Panc1 (cell line): ENCODE measurements around the gene MTFR2. TPM values are rescaled to one million over a fixed set of nuclear protein-coding genes. Genes with fewer than 3 reads are reported as not detected.

ENCODE experiments used
- ATAC-seq: fragments of 200-7000 bp; cut with Tn5 transposase; 2 replicates; pipeline ENCODE4 v1.9.1; 2020; ENCODE audit warnings: mild to moderate bottlenecking, moderate library complexity
- BruUV-seq: library from RNA; stranded (reverse); fragments of 400-500 nt; replicated peaks from 2 replicates; lab custom pipeline; 2021; lab: Mats Ljungman, UMichigan
- CTCF ChIA-PET: fragments of 300-600 bp; sonication (Branson Sonifier 250); formaldehyde crosslinking; loops from one replicate; lab custom pipeline; 2022; ENCODE audit warnings: antibody characterized with exemption; lab: Charles Lee
- POLR2A ChIA-PET: fragments of 300-600 bp; sonication (Branson Sonifier 250); formaldehyde crosslinking; loops from one replicate; lab custom pipeline; 2022; ENCODE audit warnings: antibody characterized with exemption; lab: Charles Lee
- DNase-seq: peaks from one replicate; pipeline ENCODE4 v3.0.0-alpha.2; 2010; ENCODE audit warnings: low read depth, low spot score
- H3K27ac ChIP-seq: 2 replicates; pipeline ENCODE4 v1.5.1; 2011; ENCODE audit warnings: mild to moderate bottlenecking, low read length, inconsistent platforms
- H3K27me3 ChIP-seq: fragments of 200-500 bp; sonication (Bioruptor generic); 2 replicates; pipeline ENCODE4 v1.6.0; 2014; ENCODE audit warnings: low read length, inconsistent platforms; ENCODE audit not compliant: control insufficient read depth, insufficient read depth
- H3K36me3 ChIP-seq: fragments of 200-500 bp; sonication (Bioruptor generic); 2 replicates; pipeline ENCODE4 v1.5.1; 2014; ENCODE audit warnings: inconsistent platforms, mild to moderate bottlenecking, low read length, moderate library complexity; ENCODE audit not compliant: control insufficient read depth, insufficient read depth
- H3K4me1 ChIP-seq: 2 replicates; pipeline ENCODE4 v1.5.1; 2011; ENCODE audit warnings: inconsistent platforms, mild to moderate bottlenecking, low read length, moderate library complexity; ENCODE audit not compliant: control insufficient read depth, insufficient read depth
- H3K4me3 ChIP-seq, 2 experiments: 2 replicates each; pipeline ENCODE4 v1.5.1; 2011 to 2012; ENCODE audit warnings: low read depth in 2 of 2, low read length in 2 of 2, mild to moderate bottlenecking in 2 of 2, inconsistent platforms in 1 of 2, moderate library complexity in 1 of 2
- H3K9me3 ChIP-seq: fragments of 200-500 bp; sonication (Bioruptor generic); 2 replicates; pipeline ENCODE4 v1.5.1; 2014; ENCODE audit warnings: low read depth, mild to moderate bottlenecking, inconsistent platforms, low read length, moderate library complexity; ENCODE audit not compliant: control insufficient read depth, insufficient read depth
- CTCF ChIP-seq: fragments of 450-650 bp; IDR thresholded peaks from 2 replicates; pipeline ENCODE4 v1.5.1; 2017; ENCODE audit warnings: mild to moderate bottlenecking
- POLR2AphosphoS5 ChIP-seq: IDR thresholded peaks from 2 replicates; pipeline ENCODE4 v1.6.1; 2012; ENCODE audit warnings: mild to moderate bottlenecking, low read depth, low read length, moderate library complexity
- REST ChIP-seq, 2 experiments: IDR thresholded peaks; 2 replicates each; pipeline ENCODE4 v1.6.1; 2011 to 2012; ENCODE audit warnings: low read depth in 2 of 2, control low read depth in 1 of 2, low read length in 1 of 2, mild to moderate bottlenecking in 1 of 2, moderate library complexity in 1 of 2; ENCODE audit not compliant: insufficient read depth in 1 of 2
- SIN3A ChIP-seq: IDR thresholded peaks from 2 replicates; pipeline ENCODE4 v1.6.1; 2012; ENCODE audit warnings: low read depth, mild to moderate bottlenecking, low read length, moderate library complexity, borderline replicate concordance; ENCODE audit not compliant: insufficient read depth
- TCF7L2 ChIP-seq: IDR thresholded peaks from 2 replicates; pipeline ENCODE4 v1.6.1; 2011; ENCODE audit warnings: mild to moderate bottlenecking, low read depth, low read length, inconsistent platforms
- in situ Hi-C: cut with HindIII; loops from 2 replicates; pipeline ENCODE4 v1.10.0; 2016; ENCODE audit warnings: low sequenced_read_pairs, low pct_unique_long_range_greater_than_20kb
- intact Hi-C: fragments of 100-400 bp; cut with micrococcal nuclease; formaldehyde crosslinking; loops from one replicate; pipeline ENCODE4 v1.10.0; 2022; ENCODE audit not compliant: unreplicated experiment
- total RNA-seq: library from RNA; stranded (reverse); gene quantifications from one replicate; pipeline ENCODE4 v1.2.1, GENCODE V29; 2021; ENCODE audit not compliant: unreplicated experiment

MTFR2 gene
- total RNA-seq, 1 experiment from 2014 or later: 12.8 TPM

- H3K4me3 ChIP-seq: no peak overlapping the region
- intact Hi-C loops: no loop called here
- H3K27me3 ChIP-seq: no peaks in the 10 kb centered on the region
- CTCF ChIA-PET: no interaction called here
- POLR2A ChIA-PET: no interaction called here
- ATAC-seq (no peak), DNase-seq (no peak)
- TF ChIP-seq REST (IDR thresholded peaks at IDR 0.05; ENCODE audit: insufficient read depth in 1 of 2, low read depth in 2 of 2, low read length in 1 of 2): no peak
- TF ChIP-seq TCF7L2: no peak
- TF ChIP-seq CTCF: no peak
- TF ChIP-seq POLR2AphosphoS5: no peak
- TF ChIP-seq SIN3A: no peak
- in situ Hi-C loops: no loop called here
- H3K4me1 ChIP-seq: no peaks in the 10 kb centered on the region
- no TSS peak for BruUV-seq
- no peak overlapping the region for H3K27ac ChIP-seq
- H3K36me3 ChIP-seq: peaks cover 8% of the 10 kb centered on the region; the same call in 1 of the 2 replicates
- H3K9me3 ChIP-seq: no peaks in the 10 kb centered on the region
Observed at GRCh38 chr6:136236466-136237293, 13.4 kb downstream of the MTFR2 start.

- no peaks in the 10 kb centered on the region for H3K27me3 ChIP-seq
- ATAC-seq: no peak
- H3K27ac ChIP-seq: no peak overlapping the region
- in situ Hi-C loops: no loop called here
- BruUV-seq: no TSS peak
- intact Hi-C loops: no loop called here
- H3K36me3 ChIP-seq: peaks cover 5% of the 10 kb centered on the region; the same call in 1 of the 2 replicates
- no peak overlapping the region for H3K4me3 ChIP-seq
- H3K4me1 ChIP-seq: no peaks in the 10 kb centered on the region
- H3K9me3 ChIP-seq: no peaks in the 10 kb centered on the region
- TF ChIP-seq TCF7L2 (no peak), POLR2AphosphoS5 (no peak), CTCF (no peak), REST (IDR thresholded peaks at IDR 0.05; ENCODE audit: insufficient read depth in 1 of 2, low read depth in 2 of 2, low read length in 1 of 2) (no peak), SIN3A (no peak)
- CTCF ChIA-PET: no interaction called here
- POLR2A ChIA-PET: no interaction called here
- DNase-seq: no peak
Observed at GRCh38 chr6:136235233-136235564, 14.9 kb downstream of the MTFR2 start.
